GM18867 (cell line): ENCODE measurements around the gene LRRN2.

ENCODE experiments used
- ATAC-seq: cut with Tn5 transposase; IDR thresholded peaks from one replicate; pipeline ENCODE4 v1.9.1; 2021; ENCODE audit warnings: mild to moderate bottlenecking, moderate library complexity; ENCODE audit not compliant: unreplicated experiment

The LRRN2 gene

DNA sequence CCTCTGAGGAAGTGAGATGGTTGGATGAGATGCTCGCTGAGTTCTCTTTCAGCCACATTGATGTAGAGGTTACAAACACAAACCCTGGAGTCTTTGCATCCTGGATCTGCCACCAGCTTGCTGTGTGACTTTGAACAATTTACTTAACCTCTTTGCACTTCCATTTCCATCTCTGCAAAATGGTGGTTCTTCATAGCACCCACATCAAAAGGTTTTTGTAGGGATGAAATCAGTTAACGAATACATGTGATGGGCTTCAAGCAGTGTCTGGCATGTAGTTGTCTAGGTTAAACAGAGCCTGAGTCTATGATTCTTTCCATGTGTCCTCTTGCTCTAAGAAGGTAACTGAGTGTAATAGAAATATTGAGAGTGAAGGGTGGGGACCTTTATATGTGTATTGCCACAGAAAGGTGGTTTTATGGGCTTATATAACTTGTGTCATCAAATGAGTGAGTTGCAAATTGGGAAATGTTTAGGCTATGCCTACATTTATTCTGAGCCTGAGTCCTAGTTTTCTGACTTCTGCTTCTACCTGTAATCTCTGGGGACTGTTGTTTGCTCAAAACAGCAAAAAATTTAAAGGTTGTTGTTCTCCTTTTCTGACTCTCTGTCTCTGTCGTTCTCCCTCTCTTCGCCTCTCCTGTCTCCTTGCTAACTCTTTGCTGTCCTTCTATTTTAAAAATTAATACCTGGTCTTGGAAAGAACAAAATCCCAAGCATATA, 27.3 kb upstream of the LRRN2 start:
- ATAC-seq: no peak

DNA sequence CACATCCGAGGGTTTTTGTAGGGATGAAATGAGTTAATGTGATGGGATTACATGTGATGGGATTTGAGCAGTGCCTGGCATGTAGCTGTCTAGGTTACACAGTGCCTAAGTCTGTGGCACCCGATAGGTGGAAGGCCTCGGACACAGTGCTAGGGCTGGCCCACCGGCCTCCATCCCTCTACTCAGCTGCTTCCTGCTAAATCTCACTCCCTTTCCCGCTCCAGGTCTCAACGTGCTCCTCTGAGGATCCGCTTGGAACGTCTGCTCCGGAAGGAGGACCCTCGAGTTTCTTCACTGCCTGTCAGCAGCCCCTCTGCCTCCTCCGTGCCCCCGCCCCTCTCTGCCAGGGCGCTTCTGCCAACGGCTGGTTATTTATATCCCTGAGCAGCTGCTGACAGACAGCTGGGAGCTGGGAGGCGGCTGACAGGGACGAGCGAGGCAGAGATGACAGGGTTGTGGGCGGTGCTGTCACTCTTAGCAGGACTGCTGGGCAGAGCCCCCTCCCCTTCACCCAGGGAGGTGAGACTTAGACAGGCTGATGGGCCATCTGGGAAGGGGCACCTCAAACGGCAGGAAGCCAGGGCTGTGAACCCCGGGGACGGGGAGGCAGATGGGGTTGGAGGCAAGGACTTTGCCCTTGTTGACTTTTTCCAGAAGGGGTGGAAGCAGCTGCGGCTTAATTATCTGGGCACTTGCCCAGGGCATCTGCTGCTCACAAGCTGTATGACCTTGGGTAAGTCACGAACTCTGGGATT, 26.6 kb upstream of the LRRN2 start:
- no peak for ATAC-seq

DNA sequence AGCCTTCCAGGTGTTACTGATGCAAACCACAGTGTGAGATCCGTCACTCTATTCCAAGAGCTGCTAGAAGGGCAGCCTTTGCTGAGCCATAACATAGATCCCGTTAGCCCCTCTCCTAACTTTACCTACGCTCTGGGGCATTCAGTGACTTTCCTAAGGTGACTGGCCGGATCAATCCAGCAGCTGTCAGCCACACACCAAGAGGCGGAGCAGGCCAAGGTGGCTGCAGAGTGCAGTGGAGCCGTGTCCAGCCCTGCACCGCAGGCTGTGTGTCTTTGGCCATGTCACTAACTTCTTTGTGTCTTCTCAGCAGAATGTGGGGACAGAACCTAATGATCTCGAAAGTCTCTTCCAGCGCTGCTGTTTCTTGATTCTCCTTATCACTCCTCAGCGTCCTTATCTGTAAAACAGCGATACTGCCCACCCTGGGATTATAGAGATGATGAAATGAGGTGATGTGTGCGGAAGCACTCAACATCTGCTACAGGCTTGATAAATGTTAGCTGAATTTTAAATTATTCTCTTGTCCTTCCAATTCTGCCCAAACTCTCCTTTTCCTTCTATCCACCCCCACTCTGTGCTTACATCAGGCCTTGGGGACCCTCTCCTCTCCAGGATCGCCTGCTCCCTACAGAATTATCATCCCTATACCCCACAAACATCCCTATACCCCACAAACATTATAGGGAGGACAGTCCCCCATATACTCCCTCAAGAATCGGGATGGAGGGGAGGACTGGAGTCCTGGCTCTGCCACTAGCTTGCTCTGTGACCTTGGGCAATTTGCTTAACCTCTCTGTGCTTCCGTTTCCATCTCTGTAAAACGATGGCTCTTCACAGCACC, 25.8 kb upstream of the LRRN2 start:
- no peak for ATAC-seq

DNA sequence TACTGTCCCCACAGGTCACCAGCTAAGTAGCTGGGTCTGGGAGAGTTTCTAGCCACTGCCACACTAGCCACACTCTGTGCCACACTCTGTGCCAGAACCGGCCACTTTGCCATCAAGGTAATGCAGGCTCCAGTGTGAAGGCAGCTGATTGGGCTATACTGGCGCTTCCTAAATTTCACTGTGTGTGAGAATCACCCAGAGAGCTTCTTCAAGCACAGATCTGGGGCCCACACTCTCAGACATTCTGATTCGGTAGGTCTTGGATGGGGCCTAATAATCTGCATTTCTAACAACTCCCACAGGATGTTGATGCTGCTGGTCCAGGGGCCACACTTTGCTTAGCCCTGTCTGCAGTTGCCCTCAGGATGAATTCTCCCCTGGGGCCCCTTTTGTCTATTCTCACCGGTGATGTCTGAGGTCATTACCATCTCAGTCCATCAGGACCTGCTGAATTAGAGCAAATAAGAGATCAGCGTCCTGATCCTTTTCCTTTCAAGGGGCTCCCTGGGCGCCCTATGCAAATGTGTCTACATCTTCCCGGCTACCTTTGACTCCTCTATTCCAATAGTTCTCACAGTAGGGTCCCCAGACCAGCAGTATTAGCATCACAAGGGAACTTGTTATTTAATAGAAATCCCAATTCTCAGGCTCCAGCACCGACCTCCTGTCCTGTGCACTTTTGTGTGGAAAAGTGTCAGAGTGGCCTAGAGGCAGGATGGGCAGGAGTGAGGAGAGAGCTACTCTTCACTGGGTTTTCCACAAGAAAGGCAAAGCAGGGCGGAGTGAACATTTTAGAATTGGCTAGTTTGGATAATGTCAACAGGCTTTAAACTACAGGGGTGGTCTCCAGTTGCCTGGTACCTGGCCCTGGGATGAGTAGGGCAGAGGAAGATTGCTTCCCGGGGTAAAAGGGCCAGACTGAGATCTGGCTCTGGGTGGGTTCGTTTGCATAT, 24.7 kb upstream of the LRRN2 start:
- ATAC-seq: no peak

DNA sequence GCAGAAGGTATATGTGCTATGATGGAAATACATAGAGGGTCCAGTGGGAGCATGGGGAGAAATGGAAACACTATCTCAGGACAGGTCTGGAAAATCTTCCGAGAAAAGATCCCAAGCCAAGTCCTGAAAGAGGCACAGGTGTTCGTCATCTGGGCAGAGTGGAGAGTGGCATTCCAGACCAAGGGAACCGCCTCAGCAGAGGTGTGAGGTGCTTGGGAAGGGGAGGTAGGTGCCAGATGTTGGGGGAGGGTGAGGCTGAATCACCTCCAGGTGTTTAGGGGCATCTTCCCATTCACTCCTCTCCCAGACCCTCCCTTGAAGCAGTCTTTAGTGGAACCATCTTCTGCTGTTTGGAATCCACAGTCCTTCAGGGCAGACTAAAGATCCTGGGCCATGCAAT, 23.5 kb upstream of the LRRN2 start:
- no peak for ATAC-seq

DNA sequence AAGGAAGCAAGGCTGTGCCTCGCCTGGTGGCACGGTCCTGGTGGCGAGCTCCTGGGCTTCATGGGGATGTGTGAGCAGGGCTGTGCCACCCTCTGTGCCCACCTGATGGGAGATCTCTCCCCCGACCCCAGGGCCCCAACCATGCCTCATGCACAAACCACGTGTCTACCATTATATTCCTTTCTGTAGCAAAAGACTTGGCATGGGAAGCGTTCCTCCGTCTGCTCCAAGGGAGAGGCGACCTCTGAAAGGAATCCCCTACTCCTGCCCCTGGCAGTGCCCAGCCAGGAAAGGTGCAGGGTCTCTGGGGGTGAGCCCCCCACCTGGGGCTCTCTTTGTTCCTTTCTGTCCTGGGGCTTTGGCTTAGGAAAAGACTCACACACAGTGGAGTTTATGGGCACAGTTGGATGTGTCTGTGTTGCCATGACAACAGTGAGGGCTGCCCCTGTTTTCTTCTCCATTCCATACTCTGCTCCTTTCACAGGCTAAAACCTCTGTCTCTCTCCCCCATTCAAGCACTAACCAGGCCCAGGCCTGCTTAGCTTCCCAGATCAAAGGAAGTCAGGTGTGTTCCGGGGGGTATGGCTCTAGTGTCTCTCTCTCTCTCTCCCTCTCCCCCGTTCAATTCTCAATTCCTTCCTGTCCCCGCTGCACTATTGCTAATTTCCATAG, 21.4 kb upstream of the LRRN2 start:
- no peak for ATAC-seq

DNA sequence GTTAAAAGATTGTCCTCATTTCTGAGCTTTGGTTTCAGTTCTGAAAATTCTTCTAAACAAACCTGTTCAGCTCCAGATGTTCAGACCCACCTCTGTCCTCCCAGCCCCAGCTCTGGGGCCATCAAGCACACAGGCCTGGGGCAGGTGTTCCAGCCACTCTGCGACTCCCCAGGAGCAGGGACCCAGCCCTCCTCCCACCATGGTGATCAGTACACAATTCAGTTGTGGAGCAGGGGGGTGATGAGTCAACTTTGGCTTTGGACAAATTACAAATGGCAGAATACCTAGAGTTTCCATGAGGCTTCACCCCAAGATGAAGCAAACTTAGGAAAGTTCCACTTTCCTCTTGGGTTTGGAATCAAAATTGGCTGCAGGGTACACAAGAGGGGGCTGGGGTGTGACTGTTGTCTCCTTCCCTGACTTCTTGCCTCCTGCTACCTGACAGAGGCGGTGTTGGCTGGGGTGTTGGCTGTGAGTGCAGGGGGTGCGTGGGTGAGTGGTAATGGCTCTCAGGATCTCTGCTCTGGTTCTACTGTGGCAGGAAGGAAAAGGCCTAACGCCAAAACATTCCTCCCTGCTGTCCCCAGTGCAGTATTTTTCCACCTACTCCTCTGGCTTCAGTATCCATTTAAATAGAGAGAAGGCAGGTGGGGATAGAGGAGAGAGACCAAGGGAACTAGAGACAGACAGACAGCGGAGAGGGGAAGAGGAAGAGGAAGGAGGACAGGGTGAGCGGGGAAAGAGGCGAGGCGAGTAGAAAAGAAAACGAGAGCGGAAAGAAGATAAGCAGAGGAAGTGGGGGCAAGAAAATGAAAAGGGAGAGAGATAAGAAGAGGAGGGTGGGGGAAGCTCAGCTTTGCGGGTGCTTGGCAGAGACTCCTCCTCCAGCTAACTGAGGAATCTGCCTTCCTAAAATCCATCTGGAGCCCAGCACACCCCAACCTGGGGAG, 20.6 kb upstream of the LRRN2 start:
- no peak for ATAC-seq

DNA sequence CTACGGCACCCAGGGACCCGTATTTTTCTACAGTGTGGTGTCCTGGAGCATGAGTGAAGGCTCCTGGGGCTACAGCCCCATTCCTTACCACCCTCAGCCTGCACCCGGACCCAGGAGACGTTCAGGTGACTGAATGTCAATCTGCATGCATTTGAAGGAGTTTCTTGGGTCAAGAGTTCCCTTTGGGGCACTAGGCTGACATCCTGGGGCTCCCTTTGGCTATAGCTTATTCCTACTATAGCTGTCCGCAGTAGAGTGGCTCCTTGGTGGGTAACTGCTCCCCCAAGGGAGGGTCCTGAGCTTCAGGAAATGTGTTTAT, 19.9 kb upstream of the LRRN2 start:
- ATAC-seq: no peak

DNA sequence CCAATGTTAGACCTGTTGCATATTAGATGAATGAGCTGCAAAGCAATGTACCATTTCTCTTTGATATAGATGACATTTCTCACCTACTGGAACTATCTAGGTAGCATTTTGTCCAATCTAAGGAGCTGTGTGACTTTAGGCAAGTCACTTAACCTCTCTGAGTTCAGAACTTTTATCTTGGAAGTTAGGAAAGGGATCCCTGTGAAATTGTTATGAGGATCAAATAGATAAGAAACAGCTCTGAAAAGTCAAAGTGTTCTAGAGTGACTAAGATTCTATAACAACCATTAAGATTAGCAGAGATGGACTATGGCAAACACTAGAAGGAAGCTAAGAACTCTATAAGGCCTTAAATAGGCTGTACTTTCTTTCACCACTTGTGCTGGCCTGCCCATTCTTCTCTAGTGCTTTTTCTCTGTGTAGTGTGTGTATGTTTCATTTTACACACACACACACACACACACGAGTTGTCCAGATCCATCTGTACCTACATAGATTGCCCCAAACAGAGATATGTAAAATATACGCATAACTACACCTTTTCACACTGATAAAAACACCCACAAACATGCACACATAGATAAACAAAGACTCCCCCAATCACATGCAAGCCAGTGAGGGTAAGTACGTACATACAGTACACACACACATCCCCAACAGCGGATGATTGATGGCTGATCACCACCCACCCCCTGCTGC, 19.4 kb upstream of the LRRN2 start:
- ATAC-seq: no peak

DNA sequence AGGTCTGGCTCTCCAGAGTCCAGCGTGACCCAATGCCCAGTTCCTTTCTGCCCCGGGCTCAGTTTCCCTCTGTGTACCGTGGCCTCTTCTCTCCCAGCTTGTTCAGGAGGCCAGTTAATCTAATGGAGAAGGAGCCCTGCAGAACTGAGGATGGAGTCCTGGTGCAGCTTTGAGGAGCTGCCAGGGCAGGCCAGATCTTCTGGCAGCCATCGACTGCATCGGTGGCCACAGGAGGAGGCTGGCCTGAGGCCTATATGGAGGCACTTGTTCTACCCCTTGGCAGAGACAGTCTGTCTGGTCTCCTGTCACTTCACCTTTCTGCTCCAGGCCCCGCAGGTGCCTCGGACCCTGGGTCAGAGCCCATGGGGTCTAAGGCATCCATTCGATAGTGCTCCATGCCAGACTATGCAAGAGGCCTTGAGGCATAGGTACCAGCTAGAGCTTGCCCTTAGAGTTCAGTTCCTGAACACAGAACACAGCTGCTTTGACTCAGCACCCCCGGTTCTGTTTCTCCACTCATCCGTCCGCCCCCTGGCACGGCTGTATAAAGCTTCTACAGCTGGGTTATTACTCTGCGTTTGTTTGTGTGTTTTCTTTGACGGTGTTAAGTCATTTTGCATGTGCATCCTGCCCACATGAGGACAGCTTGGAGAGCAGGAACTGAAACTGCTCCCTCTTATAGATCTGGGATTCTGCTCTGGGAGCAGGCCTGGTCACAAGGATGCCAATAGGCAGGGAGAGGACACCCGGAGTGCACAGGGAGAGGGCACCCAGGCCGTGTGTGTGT, 18.5 kb upstream of the LRRN2 start:
- no peak for ATAC-seq

DNA sequence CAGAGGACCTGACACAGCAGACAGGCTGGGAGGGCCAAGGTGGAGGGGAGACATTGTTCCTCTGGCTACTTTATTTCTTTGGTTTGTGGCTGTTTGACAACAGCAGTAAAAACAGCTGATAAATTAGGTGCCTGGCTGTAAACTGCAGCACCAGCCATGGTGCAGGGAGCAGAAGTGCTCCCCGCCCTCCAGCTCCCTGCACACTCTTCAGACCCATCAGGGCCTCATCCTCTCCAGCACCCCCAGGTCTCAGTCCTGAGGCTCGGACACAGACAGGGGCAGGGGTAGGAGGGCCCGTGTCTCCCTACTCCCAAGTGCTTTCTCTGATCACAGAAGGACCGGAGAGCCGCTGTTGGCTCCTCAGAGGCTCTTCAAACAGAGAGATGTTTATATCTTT, 17.7 kb upstream of the LRRN2 start:
- no peak for ATAC-seq

DNA sequence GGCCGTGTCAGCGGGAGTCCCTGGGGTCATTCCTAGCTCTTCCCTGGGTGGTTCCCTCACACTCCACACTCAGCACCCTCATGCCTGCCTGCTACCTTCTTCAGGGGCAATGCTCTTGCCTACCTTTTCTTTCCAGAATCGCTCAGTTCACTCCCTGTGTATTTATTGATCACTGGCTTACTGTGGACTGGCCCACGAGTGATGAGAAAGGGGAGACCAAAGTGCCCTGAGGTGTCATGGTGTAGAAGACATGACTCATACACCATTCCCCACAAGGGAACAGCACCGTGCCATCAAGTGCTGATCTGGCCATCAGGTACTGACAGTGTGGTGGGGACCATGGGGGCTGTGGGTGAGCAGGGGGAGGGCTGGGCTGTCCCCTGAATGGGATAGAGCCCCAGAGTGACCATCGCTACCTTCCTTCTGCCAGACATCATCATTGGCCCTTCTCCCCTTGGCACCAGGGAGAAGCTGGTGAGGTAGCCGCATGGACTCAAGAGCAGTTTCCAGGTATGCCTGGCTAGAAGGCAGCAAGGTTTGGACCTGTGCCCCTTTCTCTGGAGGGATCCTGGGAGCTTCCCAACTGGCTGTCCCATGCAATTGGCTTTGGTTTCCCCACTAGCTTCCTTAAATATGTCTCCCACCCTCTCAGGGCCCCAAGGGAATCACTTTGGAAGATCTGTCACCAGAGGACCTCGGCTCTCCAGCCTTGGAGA, 17.2 kb upstream of the LRRN2 start:
- no peak for ATAC-seq

DNA sequence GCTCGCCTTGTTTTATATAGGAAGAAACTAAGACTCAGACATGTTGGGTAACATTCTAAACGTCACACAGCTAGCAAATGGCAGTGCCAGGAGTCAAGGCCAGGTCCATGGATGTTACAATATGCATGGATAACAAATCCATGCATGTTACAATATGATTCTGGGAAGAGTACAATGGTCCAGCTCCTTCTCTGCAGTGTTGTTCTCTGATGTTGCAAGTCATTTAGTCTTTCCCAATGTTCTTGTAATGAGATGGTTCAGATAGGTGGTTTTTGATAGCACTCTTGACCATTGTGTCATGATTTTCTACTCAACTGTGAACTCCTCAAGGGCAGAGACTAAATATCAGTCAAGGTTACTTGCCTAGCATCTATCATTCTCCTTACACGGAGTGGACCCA, 15.7 kb upstream of the LRRN2 start:
- no peak for ATAC-seq

DNA sequence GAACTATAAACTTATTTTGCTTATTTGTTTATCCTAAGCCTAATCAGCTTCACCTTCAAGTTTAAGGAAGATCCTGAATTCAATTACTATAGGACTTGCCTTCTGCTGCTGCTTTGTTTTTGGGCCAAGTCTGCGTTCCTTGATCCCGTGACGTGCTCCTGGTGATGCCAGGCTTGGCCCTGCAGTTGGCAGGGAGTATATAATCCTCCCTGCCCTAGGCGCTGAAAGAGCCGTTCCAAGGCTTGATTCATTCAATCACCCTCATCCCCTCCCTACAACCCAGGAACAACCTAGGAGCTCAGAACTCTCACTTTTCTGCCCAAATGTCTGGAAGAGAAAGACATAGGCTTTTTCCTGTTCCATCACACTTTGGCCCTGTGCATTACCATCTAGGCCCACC, 12.4 kb upstream of the LRRN2 start:
- no peak for ATAC-seq

DNA sequence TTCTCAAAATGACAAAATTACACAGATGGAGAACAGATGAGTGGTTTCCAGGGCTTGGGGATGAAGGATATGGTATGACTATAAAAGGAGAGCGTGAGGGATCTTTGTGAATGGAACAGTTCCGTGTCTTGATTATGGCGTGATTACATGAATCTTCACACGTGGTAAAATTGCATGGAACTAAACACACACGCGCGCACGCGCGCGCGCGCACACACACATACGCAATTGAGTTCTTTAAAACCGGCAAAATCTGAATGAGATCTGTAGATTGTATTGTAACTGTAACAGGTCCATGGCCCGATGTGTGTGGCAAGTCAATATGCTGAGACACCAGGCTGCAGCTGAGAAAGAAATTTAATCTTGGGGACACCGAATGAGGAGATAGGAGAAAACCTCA, 11.1 kb upstream of the LRRN2 start:
- no peak for ATAC-seq

DNA sequence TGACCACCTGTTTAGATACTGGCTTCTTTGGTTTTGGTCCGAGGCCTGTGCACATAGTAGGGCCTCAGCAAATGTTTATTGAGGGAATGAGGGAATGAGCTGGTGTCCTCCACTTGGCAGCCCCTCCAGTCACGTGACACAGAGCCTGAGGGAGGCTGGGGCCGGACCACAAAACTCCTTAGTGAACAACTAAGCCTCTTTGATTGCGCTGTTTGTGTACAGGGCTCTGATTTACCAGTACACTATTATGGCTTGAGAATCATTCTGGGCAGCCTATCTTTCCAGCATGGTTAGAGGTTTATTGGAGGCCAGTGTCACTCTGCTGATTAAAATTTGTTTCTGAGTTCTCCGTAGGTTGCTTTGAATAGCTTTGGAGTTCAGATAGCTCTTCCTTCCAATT, 10.2 kb upstream of the LRRN2 start:
- no peak for ATAC-seq

DNA sequence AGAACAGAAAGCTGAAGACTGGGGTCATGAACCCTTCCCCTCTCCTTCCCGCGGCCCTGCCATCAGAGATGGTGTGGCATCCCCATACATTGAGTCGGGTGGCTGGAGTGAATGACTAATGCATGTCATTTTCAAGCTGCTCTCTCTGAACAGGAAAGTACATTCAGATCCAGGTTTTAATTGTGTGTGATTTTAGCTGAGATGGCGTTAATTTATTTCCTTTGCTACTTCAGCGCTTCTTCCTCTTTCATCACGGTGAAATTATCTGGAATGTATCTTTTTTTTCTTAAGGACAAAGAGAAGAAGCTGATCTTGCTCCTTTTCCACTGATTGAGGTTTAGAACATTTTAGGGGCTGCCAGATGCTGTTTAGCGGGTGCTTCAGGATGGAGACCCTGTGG, 8.6 kb upstream of the LRRN2 start:
- ATAC-seq: no peak
